Liver (tissue), 9 donors: ENCODE measurements around the gene MICAL2. TPM values are rescaled to one million over a fixed set of nuclear protein-coding genes. Genes with fewer than 3 reads are reported as not detected.

Experiments
- DNase-seq: peaks from one replicate; pipeline ENCODE4 v3.0.0-alpha.2; 2017; ENCODE audit warnings: low spot score
- H3K27ac ChIP-seq, 2 donors: one replicate each; pipeline ENCODE4 v1.7.0; 2013; ENCODE audit warnings: inconsistent platforms in 2 of 2, low read length in 2 of 2, control low read depth in 1 of 2, low read depth in 1 of 2, mild to moderate bottlenecking in 1 of 2
- H3K27me3 ChIP-seq, 4 donors: one replicate each; pipeline versions ENCODE4 v1.6.1 to v1.7.0; 2013; ENCODE audit warnings: low read length in 3 of 4, inconsistent platforms in 1 of 4, mild to moderate bottlenecking in 1 of 4, moderate library complexity in 1 of 4; ENCODE audit not compliant: control insufficient read depth in 4 of 4, insufficient read depth in 4 of 4
- H3K36me3 ChIP-seq, 4 donors: one replicate each; pipeline versions ENCODE4 v1.6.1 to v1.7.0; 2013; ENCODE audit warnings: low read length in 3 of 4, mild to moderate bottlenecking in 3 of 4, low read depth in 1 of 4, moderate library complexity in 1 of 4; ENCODE audit not compliant: control insufficient read depth in 4 of 4, insufficient read depth in 3 of 4
- H3K4me1 ChIP-seq, 4 donors: one replicate each; pipeline versions ENCODE4 v1.6.1 to v1.7.0; 2013; ENCODE audit warnings: low read length in 3 of 4, mild to moderate bottlenecking in 3 of 4, moderate library complexity in 1 of 4; ENCODE audit not compliant: control insufficient read depth in 4 of 4, insufficient read depth in 4 of 4
- H3K4me3 ChIP-seq, 3 donors: one replicate each; pipeline versions ENCODE4 v1.6.1 to v1.7.0; 2013; ENCODE audit warnings: low read length in 3 of 3, control low read depth in 1 of 3, low read depth in 1 of 3, mild to moderate bottlenecking in 1 of 3
- H3K9ac ChIP-seq, 2 donors: one replicate each; pipeline ENCODE4 v1.7.0; 2013; ENCODE audit warnings: low read length in 2 of 2, mild to moderate bottlenecking in 2 of 2, moderate library complexity in 2 of 2, control low read depth in 1 of 2, low read depth in 1 of 2
- H3K9me3 ChIP-seq, 4 donors: one replicate each; pipeline versions ENCODE4 v1.6.1 to v1.7.0; 2013; ENCODE audit warnings: low read length in 3 of 4; ENCODE audit not compliant: control insufficient read depth in 4 of 4
- EGR1 ChIP-seq, 2 donors: IDR thresholded peaks; 2 replicates each; pipeline ENCODE4 v1.6.1; 2016 to 2018; ENCODE audit warnings: antibody characterized with exemption in 2 of 2, low read depth in 2 of 2
- FOXA1 ChIP-seq: IDR thresholded peaks from 2 replicates; pipeline ENCODE4 v1.6.1; 2016; ENCODE audit warnings: antibody characterized with exemption
- FOXA2 ChIP-seq: IDR thresholded peaks from 2 replicates; pipeline ENCODE4 v1.6.1; 2016; ENCODE audit warnings: antibody characterized with exemption
- GABPA ChIP-seq, 2 donors: IDR thresholded peaks in 1 of 2; conservative IDR thresholded peaks in 1 of 2; 2 replicates each; pipeline ENCODE4 v1.6.1; 2016; ENCODE audit warnings: antibody characterized with exemption in 2 of 2, mild to moderate bottlenecking in 1 of 2, moderate library complexity in 1 of 2
- HNF4A ChIP-seq, 2 donors: conservative IDR thresholded peaks; 2 replicates each; pipeline ENCODE4 v1.6.1; 2016; ENCODE audit warnings: antibody characterized with exemption in 2 of 2, mild to moderate bottlenecking in 2 of 2
- HNF4G ChIP-seq: IDR thresholded peaks from 2 replicates; pipeline ENCODE4 v1.6.1; 2016; ENCODE audit warnings: antibody characterized with exemption
- JUND ChIP-seq, 2 donors: IDR thresholded peaks; 2 replicates each; pipeline ENCODE4 v1.6.1; 2016; ENCODE audit warnings: antibody characterized with exemption in 2 of 2
- NR2F2 ChIP-seq: IDR thresholded peaks from 2 replicates; pipeline ENCODE4 v1.6.1; 2016; ENCODE audit warnings: antibody characterized with exemption
- RAD21 ChIP-seq, 2 donors: IDR thresholded peaks; 2 replicates each; pipeline ENCODE4 v1.6.1; 2016; ENCODE audit warnings: antibody characterized with exemption in 2 of 2, mild to moderate bottlenecking in 2 of 2
- RXRA ChIP-seq, 2 donors: IDR thresholded peaks; 2 replicates each; pipeline ENCODE4 v1.6.1; 2017 to 2018; ENCODE audit warnings: antibody characterized with exemption in 2 of 2, mild to moderate bottlenecking in 1 of 2
- SP1 ChIP-seq: IDR thresholded peaks from 2 replicates; pipeline ENCODE4 v1.6.1; 2018; ENCODE audit warnings: antibody characterized with exemption, mild to moderate bottlenecking
- TAF1 ChIP-seq: conservative IDR thresholded peaks from 2 replicates; pipeline ENCODE4 v1.6.1; 2016; ENCODE audit warnings: antibody characterized with exemption, mild to moderate bottlenecking
- YY1 ChIP-seq: IDR thresholded peaks from 2 replicates; pipeline ENCODE4 v1.6.1; 2016; ENCODE audit warnings: antibody characterized with exemption, mild to moderate bottlenecking
- WGBS: extraction: QIAGEN DNeasy Blood & Tissue Kit; methylation state at CpG from one replicate; pipeline ENCODE4 v1.1.7; 2013; 5-methylcytosine and 5-hydroxymethylcytosine counted together
- polyA plus RNA-seq, 2 donors: library from polyadenylated mRNA; stranded (reverse) in 1 of 2; unstranded in 1 of 2; fragments of 200-250 nt in 1 of 2; fragments of >200 nt in 1 of 2; fragmentation: Nextera tagmentation in 1 of 2; extraction: Ambion mirVana in 1 of 2; gene quantifications; one replicate each; pipeline versions ENCODE4 v1.2.1 to v1.2.3, GENCODE V29; 2013 to 2015
- total RNA-seq, 2 donors: library from RNA; depleted of rRNA; stranded (reverse); fragments of >200 nt; gene quantifications; one replicate each; pipeline ENCODE4 v1.2.3, GENCODE V29; 2014
- TF ChIP-seq, protein P1 (sequence below): IDR thresholded peaks from 2 replicates; pipeline ENCODE4 v1.6.1; 2016; ENCODE audit warnings: antibody characterized with exemption
- TF ChIP-seq, protein P2 (sequence below): fragments of 150-350 bp; IDR thresholded peaks from 2 replicates; pipeline ENCODE4 v1.5.1; 2017; ENCODE audit warnings: improper control_type of control experiment, low read depth, low read length; ENCODE audit not compliant: missing input control
- TF ChIP-seq, protein P3 (sequence below): IDR thresholded peaks from 2 replicates; pipeline ENCODE4 v1.6.1; 2016; ENCODE audit warnings: antibody characterized with exemption
- TF ChIP-seq, protein P4 (sequence below): IDR thresholded peaks from 2 replicates; pipeline ENCODE4 v1.6.1; 2016; ENCODE audit warnings: antibody characterized with exemption
- TF ChIP-seq, protein P5 (sequence below): IDR thresholded peaks from 2 replicates; pipeline ENCODE4 v1.6.1; 2016; ENCODE audit warnings: antibody characterized with exemption, mild to moderate bottlenecking
- donor health status: healthy.
- donor health status: healthy.
- donor health status: healthy.
- donor health status: healthy.
- donor health status: healthy.

Gene MICAL2
- total and polyA plus RNA-seq, 4 donors, result 17.5 to 113 (median 42.9) TPM

DNA sequence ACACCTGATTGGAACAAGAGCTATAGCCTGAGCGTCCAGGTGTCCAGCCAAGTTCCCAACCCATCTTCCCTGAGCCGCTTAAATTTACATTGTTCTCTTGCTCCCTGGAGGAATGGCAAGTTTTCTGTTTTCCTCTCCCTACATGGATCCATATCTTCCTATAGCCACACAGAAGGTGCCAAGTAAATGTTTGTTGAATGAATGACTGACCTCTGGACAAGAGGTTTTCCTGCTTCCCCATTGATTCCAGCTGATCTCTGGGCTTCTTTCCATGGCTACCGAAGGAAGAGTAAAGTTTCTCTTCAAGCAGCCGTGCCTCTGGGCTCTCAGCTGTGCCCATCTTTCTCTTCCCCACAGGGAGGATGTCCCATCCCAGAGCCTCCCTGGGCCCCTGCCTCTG is 107.5 kb downstream of the MICAL2 start:
- H3K9me3 ChIP-seq, result no peaks in the 10 kb centered on the region
- no peaks in the 10 kb centered on the region for H3K27me3 ChIP-seq
- no peak overlapping the region for H3K4me3 ChIP-seq
- no peak overlapping the region for H3K27ac ChIP-seq
- no peak for DNase-seq
- H3K36me3 ChIP-seq, result peaks cover 0 to 18% (median 12%) of the 10 kb centered on the region in 4 donors
- H3K9ac ChIP-seq, result no peak overlapping the region
- 88% methylated on average over 4 of the region's 4 CpGs for WGBS
- TF ChIP-seq RAD21 (IDR thresholded peaks at IDR 0.05) (no peak), HNF4A (conservative IDR thresholded peaks at IDR 0.05) (no peak), FOXA1 (no peak), SP1 (no peak), YY1 (no peak), FOXA2 (no peak), RXRA (IDR thresholded peaks at IDR 0.05) (no peak), EGR1 (IDR thresholded peaks at IDR 0.05; ENCODE audit: low read depth in 2 of 2) (no peak), HNF4G (no peak), TAF1 (no peak), NR2F2 (no peak), JUND (IDR thresholded peaks at IDR 0.05) (no peak), GABPA (IDR thresholded peaks at IDR 0.05 in 1 of 2, conservative IDR thresholded peaks at IDR 0.05 in 1 of 2) (no peak)
- TF ChIP-seq, protein P1, sequence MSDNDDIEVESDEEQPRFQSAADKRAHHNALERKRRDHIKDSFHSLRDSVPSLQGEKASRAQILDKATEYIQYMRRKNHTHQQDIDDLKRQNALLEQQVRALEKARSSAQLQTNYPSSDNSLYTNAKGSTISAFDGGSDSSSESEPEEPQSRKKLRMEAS, result no peak
- TF ChIP-seq, protein P2, sequence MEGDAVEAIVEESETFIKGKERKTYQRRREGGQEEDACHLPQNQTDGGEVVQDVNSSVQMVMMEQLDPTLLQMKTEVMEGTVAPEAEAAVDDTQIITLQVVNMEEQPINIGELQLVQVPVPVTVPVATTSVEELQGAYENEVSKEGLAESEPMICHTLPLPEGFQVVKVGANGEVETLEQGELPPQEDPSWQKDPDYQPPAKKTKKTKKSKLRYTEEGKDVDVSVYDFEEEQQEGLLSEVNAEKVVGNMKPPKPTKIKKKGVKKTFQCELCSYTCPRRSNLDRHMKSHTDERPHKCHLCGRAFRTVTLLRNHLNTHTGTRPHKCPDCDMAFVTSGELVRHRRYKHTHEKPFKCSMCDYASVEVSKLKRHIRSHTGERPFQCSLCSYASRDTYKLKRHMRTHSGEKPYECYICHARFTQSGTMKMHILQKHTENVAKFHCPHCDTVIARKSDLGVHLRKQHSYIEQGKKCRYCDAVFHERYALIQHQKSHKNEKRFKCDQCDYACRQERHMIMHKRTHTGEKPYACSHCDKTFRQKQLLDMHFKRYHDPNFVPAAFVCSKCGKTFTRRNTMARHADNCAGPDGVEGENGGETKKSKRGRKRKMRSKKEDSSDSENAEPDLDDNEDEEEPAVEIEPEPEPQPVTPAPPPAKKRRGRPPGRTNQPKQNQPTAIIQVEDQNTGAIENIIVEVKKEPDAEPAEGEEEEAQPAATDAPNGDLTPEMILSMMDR, result no peak
- TF ChIP-seq, protein P3, sequence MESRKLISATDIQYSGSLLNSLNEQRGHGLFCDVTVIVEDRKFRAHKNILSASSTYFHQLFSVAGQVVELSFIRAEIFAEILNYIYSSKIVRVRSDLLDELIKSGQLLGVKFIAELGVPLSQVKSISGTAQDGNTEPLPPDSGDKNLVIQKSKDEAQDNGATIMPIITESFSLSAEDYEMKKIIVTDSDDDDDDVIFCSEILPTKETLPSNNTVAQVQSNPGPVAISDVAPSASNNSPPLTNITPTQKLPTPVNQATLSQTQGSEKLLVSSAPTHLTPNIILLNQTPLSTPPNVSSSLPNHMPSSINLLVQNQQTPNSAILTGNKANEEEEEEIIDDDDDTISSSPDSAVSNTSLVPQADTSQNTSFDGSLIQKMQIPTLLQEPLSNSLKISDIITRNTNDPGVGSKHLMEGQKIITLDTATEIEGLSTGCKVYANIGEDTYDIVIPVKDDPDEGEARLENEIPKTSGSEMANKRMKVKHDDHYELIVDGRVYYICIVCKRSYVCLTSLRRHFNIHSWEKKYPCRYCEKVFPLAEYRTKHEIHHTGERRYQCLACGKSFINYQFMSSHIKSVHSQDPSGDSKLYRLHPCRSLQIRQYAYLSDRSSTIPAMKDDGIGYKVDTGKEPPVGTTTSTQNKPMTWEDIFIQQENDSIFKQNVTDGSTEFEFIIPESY, result no peak
- TF ChIP-seq, protein P4, sequence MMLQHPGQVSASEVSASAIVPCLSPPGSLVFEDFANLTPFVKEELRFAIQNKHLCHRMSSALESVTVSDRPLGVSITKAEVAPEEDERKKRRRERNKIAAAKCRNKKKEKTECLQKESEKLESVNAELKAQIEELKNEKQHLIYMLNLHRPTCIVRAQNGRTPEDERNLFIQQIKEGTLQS, result no peak
- TF ChIP-seq, protein P5, sequence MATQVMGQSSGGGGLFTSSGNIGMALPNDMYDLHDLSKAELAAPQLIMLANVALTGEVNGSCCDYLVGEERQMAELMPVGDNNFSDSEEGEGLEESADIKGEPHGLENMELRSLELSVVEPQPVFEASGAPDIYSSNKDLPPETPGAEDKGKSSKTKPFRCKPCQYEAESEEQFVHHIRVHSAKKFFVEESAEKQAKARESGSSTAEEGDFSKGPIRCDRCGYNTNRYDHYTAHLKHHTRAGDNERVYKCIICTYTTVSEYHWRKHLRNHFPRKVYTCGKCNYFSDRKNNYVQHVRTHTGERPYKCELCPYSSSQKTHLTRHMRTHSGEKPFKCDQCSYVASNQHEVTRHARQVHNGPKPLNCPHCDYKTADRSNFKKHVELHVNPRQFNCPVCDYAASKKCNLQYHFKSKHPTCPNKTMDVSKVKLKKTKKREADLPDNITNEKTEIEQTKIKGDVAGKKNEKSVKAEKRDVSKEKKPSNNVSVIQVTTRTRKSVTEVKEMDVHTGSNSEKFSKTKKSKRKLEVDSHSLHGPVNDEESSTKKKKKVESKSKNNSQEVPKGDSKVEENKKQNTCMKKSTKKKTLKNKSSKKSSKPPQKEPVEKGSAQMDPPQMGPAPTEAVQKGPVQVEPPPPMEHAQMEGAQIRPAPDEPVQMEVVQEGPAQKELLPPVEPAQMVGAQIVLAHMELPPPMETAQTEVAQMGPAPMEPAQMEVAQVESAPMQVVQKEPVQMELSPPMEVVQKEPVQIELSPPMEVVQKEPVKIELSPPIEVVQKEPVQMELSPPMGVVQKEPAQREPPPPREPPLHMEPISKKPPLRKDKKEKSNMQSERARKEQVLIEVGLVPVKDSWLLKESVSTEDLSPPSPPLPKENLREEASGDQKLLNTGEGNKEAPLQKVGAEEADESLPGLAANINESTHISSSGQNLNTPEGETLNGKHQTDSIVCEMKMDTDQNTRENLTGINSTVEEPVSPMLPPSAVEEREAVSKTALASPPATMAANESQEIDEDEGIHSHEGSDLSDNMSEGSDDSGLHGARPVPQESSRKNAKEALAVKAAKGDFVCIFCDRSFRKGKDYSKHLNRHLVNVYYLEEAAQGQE, result no peak
- peaks cover 8 to 49% (median 38%) of the 10 kb centered on the region in 4 donors for H3K4me1 ChIP-seq
